LNCaP clone FGC (cell line): ENCODE results near the gene PCCA.
"Not testable (repeated sequence)": the region's sequence is repeated elsewhere in the genome, so short reads cannot be mapped to it uniquely, and the experiment has no call there.

ENCODE experiments used
- DNase-seq: peaks from one replicate; pipeline ENCODE4 v3.0.0-alpha.2; 2011; ENCODE audit warnings: low read depth
- H3K4me3 ChIP-seq: 2 replicates; pipeline ENCODE4 v1.5.1; 2011; ENCODE audit warnings: mild to moderate bottlenecking, low read depth, low read length, control low read depth
- CTCF ChIP-seq: IDR thresholded peaks from 2 replicates; pipeline ENCODE4 v1.5.1; 2012; ENCODE audit warnings: mild to moderate bottlenecking; ENCODE audit not compliant: control insufficient read depth, insufficient read depth; ENCODE audit errors: extremely low read depth

Gene PCCA

GRCh38 chr13:100149389-100149788 lies 60.5 kb downstream of the PCCA start:
- TF ChIP-seq CTCF: no peak
- H3K4me3 ChIP-seq: no peak overlapping the region
- no peak for DNase-seq

- not testable (repeated sequence) for H3K4me3 ChIP-seq, DNase-seq
Observed at GRCh38 chr13:100150711-100151110, 61.8 kb downstream of the PCCA start.

GRCh38 chr13:100154842-100155416 lies 66.0 kb downstream of the PCCA start:
- TF ChIP-seq CTCF: no peak
- DNase-seq: no peak
- no peak overlapping the region for H3K4me3 ChIP-seq

- TF ChIP-seq CTCF: no peak
- no peak for DNase-seq
- H3K4me3 ChIP-seq: no peak overlapping the region
Observed at GRCh38 chr13:100156788-100157187, 67.9 kb downstream of the PCCA start.

GRCh38 chr13:100158569-100158968 lies 69.7 kb downstream of the PCCA start:
- H3K4me3 ChIP-seq: no peak overlapping the region
- DNase-seq: no peak
- no peak for TF ChIP-seq CTCF

GRCh38 chr13:100159584-100159983 lies 70.7 kb downstream of the PCCA start:
- no peak for TF ChIP-seq CTCF
- no peak for DNase-seq
- H3K4me3 ChIP-seq: no peak overlapping the region

GRCh38 chr13:100160450-100160849 lies 71.6 kb downstream of the PCCA start:
- DNase-seq: no peak
- TF ChIP-seq CTCF: no peak

More at GRCh38 chr13:100160450-100160849, 71.6 kb downstream of the PCCA start:
- no peak overlapping the region for H3K4me3 ChIP-seq
